ENCODE results near the gene SMCO1.

- no peak for TF ChIP-seq EZH2 (IDR thresholded peaks at IDR 0.05; ENCODE audit: borderline replicate concordance)
- TF ChIP-seq CTCF (IDR thresholded peaks at IDR 0.05; ENCODE audit: poor library complexity) = no peak
Measured at GRCh38 chr3:196552253-196552652, 37.1 kb upstream of the SMCO1 start.

Data from hepatocyte (in vitro differentiated cells).